Islet precursor cell (in vitro differentiated cells): ENCODE results near the gene CDYL2.
A peak's percentile ranks its signal among the peaks of the same experiment; 100 is the strongest.

Experiments used
- DNase-seq: peaks from one replicate; pipeline ENCODE4 v3.0.0-alpha.2; 2018

Gene CDYL2

DNA sequence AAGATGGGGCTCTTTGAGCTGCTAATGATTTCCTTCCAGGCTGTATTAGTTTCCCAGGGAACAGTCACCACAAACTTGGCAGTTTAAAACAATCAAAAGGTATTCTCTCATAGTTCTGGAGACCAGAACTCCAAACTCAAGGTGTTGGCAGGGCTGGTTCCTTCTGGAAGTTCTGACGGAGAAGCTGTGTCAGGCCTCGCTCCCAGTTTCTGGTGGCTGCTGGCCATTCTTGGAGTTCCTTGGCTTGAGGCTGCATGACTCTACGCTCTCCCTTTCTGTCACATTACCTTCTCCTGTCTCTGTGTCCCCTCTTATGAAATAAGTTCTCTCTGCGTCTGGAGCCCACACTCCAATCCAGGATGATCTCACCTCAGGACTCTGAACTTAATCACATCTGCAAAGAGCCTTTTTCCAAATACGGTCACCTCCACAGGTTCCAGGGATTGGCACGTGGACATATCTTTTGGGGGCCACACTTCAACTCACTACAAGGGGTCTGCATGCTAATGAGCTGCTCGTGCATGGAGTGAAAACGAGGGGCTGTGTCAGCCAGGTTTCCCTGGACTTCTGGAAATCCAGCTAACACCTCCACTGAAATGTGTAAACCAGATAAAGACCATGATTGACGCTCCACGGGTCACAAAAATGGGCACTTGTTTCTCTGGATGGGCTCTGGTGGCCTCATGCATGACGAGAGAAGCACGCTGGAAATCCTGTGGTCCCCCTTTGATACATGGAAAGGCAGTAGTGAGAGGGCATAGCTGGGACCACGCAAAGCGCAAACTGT lies 185.3 kb downstream of the CDYL2 start:
- DNase-seq, result no peak

DNA sequence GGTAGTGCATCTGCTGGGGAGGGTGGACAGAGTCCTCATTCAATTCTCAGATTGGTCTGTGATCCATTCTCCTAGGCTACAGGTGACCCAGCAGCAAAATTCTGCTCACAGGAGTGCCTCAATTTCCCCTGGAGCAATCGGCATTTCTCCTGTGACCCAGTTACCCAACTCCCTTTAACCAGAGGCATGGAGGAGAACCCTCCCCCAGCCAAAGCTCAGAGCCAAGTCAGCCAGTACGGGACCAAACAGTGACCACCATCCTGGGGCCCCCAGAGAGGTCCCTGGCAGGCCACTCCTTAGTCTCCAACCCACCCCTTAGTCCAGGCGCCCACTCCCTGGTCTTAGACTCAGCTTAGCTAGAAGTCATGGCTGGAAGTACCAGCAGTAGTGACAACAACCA lies 188.0 kb downstream of the CDYL2 start:
- DNase-seq, result no peak

DNA sequence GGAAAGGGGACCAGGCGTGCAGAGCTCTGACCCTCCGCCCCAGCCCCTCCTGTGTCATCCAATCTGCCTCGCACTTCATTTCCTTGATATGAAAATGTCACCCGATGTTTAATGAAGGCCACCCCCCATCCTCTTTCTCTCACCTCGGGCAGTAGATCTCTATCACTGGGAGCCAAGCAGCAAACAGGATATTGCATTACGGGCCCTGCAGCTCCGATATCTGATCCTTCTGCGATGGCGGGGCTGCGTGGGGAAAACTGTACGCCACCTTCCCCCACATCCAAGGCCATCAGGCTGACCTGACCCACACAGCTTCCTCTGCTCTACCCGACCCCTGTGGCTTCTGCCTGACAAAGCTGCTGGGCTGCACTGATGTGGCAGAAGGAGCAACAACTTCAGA lies 188.7 kb downstream of the CDYL2 start:
- DNase-seq, result no peak

DNA sequence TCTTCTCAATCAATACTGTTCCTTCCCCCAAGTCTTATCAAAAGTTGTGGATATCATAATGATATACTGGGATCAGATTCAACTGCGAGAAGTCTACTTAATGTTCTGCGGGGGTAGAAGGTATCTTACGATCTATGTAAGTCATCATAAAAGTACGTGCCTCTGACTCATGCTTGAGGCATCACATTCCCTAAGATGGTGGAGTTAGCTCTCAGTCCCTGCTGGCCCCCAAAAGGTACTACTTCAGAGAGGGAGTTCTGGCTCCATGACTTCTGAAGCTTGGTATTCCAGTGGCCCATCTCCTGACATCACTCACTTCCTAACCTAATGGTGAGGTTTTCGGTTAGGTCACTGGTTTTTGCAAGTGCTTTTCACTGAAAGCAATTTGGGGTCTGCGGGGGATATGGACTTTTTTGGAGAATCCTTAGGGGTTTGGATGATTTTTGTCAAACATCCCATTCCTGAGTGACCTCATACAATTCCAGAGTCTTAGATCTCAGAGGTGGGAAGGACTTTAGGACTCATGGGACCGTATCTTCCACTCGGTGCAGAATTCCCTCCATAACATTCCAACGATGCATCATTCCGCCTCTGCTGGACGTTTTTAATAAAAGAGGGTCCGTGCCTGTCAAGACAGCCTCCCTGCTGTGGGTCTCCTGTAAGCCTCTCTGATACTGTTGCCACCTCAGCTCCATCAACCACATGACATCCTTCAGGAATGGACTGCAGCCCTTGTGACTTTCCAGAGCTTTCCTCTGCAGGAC lies 189.3 kb downstream of the CDYL2 start:
- peak; percentile 66 for DNase-seq

DNA sequence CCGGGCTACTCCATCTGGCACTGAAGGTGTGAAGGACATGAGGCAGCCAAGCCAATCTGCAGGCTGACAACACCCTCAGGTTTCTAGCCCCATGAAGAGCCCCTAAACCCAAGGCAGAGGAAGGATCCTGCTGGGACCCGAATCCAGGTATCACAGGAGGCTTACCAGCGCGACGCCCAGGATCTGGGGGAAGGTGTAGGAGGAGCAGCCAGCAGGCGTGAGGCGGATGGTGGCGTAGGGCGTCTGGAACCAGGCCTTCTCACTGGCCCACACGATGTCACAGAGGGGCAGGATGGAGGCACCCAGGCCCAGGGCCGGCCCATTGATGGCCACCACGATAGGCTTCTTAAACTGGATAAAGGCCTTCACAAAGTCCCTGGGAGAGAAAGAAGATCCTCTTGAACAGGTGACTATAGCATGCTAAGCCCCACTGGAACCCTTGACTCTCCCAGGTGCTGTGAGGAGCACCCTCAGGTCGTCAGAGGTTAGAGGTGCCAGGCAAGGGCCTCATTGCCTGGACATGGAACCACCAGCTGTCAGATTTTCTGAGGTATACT lies 191.9 kb downstream of the CDYL2 start:
- DNase-seq, result no peak

DNA sequence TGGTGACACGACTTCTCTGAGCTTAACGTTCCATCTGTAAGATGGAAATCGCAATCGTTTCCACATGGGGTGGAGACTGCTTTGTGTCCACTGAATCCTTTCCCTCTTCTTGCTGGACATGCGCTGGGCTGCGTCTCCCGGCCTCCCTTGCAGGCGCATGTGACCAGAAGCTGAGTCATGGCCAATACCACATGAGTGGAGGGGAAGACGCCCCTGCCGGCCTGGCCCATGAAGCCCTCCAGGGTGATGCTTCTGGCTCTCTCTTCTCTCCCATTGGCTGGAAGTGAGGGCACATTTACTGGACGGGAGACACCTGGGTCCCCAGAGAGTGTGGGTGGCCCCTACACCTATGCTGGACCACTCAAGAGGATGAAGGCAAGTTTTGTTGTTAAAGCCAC lies 192.5 kb downstream of the CDYL2 start:
- no peak for DNase-seq

DNA sequence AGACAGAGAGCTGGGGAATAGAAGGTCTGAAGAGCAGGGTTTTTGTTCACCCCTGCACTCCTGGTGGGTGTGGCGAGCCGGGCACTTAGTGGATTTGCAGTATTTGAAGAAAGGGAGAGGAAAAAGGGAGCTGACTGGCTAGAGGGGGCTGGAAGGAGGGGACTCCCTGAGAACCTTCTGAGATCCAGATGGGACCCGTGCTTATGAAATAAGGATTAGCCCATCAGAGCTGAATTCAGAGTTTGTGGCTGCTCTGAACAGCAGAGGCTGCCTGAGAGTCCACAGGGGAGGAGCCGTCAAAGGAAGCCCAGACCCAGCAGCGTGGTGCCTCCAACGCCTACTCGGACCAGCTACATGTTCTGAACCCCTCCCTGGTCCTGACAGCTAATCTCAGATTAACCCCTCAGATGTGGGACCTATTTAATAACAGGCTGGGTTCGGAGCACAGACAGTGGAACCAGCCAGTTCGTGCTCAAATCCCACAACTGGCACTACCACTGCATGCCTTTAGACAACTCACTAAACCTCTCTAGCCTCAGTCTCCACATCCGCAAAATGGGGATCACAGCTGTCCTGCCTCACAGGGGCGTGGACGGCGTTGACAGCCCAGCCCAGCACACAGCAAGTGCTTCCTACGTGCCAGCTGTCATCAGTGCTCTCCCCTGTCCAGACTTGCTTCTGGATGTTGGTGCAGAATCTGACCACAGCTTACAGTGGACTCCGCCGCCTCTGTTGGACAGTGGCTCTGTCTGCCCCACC lies 193.0 kb downstream of the CDYL2 start:
- DNase-seq, result no peak

DNA sequence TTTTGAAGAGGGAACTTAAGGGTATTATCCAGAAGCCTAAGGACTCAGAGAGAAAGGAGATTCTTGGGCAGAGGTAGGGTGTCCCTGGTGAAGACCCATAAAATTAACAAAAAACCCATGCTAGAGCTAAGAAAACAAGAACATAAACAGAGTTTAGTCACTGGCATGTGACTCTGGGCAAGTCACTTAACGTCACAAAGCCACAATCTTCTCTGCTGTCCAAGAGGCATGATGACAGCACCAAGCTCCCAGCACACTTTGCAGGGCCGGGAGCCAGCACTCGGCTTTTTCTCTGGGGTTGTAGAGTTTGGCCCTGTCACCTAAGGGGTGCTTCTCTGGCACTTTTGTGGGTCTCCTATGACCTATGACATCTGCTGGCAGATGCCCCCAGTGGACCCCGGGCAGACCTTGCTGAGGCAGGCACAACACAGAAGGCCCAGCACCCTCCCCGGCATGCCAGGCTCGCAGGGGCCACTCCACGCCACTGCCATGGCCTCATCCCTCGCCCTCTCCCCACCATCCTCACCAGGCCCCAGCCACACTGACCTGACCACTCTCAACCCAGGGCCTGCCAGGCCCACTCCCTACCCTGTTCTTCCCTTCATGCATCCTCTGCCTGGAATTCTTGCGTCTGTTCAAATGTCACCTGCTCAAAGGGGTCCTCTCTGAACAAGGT lies 193.8 kb downstream of the CDYL2 start:
- no peak for DNase-seq

DNA sequence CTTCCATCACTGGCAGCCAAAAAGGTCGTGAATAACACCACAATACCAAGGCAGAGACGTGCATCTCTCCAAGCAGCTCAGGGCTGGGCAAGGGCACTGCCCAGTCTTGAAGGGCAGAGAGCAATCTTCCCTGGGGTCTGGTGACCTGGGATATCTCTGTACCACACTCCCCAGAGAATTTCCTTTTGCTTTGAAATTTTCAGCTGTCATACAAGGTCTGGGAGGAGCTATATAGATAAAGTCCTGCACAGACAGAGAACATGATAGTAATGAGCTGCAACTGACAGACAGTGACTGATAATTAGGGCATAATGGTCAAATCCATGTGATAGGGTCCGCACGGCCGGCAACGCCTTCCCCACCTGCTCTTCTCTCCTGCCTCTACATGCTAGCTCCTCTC lies 195.5 kb downstream of the CDYL2 start:
- no peak for DNase-seq

DNA sequence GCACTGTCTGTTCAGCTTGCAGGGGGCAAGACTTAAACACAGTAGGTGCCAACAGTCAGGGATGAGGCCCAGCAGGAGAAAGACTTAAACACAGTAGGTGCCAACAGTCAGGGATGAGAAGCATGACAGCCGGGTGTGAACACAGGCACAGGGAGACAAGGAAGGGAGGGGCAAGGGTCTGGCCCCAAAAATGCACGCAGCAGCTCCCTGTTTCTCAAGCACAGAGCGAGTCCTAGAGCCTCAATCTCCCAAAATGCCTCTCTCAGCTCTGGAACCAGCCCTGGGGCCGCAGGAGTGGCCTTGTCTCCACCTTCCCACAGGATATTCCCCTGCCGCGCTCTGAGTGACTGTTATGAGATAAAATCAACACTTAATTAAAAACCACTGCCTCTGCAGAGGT lies 197.2 kb downstream of the CDYL2 start:
- no peak for DNase-seq

DNA sequence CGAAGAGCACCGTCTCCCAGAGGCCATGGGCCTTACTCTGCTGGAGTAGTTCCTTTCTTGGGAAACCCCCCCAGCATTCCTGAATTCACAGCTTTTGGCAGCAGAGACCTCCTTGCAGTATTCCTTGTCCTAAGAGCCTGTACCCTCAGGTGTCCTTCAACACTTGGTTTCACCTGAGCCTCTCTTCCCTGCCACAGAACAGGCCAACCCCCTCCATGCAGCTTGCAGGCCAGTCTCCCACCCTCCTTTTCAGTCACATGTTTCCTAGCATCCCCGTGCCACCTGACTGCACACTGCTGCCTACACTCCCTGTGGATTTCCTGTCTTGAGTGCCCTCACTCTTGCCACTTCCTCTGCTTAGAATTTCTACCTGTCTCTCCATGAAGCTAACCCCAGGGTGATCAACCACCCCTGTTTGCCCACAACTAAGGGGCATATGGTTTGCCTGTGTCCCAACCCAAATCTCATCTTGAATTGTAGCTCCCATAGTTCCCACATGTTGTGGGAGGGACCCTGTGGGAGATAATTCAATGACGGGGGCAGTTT lies 198.1 kb downstream of the CDYL2 start:
- no peak for DNase-seq

DNA sequence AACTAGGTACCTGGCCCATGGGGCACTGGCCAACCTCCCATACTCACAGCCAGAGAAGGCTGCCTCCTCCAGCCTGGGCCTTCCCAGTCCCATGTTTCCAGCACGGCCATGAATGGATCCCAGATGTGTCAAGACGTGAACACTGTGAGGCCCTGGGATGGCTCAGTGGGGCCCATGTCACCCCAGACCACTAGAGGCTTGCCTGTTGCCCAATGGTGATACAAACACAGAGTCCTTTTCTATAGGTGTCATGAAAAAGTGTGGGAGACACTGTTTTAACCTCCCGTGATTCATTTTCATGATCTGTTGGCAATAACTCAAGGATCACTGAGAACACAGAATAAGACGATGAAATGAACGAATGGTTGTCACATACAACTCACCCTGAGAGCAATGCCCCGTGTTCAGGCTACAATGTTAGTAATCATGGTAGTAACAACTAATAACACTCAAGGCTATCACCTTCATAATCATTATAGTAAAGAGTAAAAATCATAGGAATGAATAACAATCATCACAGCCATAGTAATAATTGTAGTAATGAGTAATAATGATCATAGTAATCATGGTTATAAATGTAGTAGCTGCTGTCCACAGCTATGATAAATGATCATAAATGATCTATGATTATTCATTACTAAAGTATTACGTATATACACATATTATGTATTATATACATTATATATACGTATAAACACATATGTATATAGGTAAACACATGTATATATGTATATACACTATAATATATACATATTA lies 199.6 kb downstream of the CDYL2 start:
- no peak for DNase-seq

DNA sequence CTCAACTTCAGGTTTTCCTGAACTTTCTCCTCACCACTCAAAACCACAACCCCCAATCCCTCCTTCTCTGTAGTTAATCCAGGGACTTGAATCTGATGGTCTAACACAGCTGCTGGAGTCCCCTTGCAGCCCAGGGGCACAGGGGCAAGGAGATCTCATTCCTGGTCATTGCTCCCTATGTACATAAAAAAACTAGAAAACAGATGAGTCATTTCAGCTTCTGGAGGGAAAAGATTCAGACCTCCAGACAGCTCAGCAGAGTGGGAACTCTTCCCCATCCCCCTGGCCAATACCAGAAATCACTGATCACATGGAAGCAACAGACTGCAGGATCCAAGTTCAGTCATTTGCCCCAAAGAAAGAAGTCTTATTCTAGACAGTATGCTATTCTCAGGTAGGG lies 201.5 kb downstream of the CDYL2 start:
- DNase-seq, result no peak

DNA sequence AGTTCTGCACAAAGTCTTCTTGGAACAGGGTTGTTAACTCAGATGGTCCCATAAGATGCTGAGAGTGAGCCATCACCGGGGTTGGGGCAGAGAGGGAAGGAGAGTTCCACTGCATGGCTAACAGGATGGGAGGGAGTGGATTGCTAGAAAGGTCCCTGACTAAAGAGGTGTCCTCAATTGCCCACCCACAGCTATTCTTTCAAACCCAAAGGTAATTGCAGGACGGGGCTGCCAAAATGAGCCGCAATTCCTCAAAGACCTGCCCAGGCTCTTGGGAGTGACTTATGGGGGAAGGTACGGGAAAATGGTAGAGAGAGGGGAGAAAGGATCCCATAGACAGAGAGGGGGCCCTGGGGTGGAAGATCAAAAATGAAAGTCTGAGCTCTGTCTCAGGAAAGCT lies 203.2 kb downstream of the CDYL2 start:
- no peak for DNase-seq

DNA sequence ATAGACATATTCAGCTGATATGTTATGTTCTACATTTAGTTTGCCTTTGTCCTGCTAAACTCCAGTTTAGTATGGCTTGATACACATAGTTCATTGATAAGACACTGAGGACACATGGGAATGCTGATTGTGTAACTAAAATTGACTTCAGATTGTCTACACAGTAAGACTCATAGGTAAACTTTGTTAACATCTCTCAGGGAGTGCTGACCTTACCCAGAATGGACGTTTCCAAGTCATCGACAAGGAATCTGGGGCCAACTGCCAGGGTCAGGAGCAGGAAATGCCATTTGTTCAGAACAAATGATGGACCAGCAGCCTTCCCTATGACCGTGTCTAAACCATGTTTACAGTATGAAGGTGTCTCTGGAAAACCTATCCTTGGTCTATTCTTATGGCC lies 204.9 kb downstream of the CDYL2 start:
- no peak for DNase-seq

DNA sequence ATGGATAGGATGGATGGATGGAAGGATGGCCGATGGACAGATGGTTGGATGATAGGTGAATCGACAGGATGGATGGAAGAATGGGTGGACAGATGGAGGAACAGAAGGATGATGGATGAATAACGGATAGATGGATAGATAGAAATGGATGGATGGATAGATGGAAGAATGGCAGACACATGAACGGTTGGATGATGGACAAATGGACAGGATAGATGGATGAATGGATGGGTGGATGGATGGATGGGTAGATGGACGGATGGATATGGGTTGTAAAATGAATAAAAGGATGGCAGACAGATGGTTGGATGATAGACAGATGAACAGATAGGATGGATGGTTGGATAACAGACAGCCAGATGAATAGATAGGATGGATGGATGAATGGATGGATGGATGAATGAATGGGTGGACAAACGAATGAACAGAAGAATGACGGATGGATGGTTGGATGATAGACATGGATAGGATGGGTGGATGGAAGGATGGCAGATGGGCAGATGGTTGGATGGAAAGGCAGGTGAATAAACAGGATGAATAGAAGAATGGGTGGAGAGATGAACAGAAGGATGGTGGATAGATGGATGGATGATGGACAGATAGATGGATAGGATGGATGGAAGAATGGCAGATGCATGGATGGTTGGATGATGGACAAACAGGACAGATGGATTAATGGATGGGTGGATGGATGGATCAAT lies 207.7 kb downstream of the CDYL2 start:
- DNase-seq, result no peak

DNA sequence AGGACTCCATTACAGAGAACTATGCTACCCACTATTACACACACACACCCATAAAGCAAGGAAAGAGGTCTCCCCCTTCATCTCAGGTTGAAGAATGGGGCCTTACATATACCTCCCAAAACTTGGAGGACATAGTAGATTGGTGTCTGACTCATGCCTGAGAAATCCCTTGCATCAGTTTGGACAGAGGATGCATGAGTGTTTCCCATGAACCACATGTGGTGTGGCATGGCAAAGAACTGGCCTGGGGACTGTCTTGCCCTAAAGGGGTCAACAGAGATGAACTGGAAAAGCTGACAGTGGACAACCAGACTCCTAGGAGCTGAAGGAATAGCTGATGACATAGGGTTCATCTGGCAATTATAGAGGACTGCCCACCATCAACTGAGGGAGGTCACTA lies 209.6 kb downstream of the CDYL2 start:
- DNase-seq, result no peak

DNA sequence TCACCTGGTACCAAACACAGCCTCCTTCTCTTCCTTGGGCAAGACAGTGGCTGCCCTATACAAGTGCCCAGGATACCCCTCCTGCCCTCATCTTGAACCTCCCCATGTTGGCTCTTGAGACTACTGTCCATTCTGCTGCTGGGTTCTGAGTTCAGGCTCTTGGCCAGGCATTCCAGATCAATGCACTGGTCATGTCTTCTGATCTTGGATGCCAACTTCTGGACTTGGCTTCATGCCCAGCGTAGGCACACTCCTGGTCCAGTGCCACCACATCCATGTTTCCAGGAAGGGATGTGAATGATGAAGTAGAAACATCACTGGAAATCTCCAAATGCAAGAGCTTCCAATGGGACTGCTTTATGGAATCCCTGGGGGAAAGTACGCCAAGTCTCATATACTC lies 212.1 kb downstream of the CDYL2 start:
- no peak for DNase-seq

DNA sequence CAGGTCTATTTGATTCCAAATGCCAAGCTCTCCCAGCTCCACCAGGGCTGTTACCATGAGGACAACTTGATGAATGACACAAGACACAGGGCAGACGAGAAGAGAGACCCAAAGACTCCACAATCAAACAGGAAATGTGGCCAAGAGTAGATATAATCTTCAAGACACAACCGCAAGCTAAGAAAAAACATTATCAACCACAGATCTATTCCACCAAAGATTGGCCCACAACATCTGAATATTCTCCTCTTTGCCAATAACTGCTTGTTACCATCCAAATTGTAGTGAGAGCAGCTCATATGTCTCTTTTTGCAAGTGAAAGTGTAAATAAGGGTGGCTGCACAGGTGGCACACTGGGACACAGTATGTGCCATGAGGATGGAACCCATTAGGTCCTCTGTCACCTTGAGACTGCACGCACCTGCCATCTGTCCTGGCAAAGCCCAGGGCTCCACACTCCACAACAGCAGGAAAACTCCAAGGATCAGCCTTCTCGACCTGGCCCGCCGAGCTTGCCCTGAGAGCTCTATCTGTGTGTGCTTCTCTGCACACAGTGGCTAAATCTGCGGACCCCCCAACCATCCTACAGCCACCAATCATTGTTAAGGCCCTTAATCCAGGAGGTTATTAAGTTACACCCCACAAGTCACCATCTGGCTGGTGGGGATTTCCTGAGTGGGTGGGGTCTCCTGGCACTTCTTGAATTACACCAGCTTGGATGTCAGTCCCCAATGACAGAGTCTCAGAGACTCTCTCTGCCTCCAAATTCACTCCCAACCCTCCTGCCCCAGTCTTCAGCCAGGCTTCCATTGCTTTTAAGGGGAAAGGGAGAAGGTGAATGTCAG lies 213.1 kb downstream of the CDYL2 start:
- DNase-seq, result no peak

DNA sequence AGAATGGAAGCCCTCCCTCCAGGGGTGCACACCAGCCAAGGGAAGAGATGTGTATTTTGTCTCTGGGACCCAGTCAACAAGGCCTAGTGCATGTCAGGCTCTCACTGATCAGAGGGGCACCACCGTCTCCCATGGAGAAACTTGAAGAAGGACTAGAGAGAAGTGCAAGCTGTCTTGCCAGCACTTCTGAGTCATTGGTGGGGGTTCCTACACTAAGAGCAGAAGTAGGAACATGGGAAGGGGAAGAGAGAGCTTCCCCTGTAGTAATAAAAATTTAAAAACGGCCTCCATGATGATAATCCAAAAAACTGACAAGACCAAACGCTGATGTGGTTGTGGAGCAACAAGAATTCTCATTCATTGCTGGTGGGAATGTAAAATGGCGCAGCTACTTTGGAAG lies 217.3 kb downstream of the CDYL2 start:
- no peak for DNase-seq
